WI38 (cell line): Measurements from ENCODE around the gene IL3RA.

Experiments
- H3K4me3 ChIP-seq: 2 replicates; pipeline ENCODE4 v1.5.1; 2011; ENCODE audit warnings: low read depth, mild to moderate bottlenecking, control low read depth, low read length
- TF ChIP-seq, protein P1 (sequence below): IDR thresholded peaks from 2 replicates; pipeline ENCODE4 v1.5.1; 2012; ENCODE audit warnings: low read depth, mild to moderate bottlenecking, control low read depth, low read length

Gene IL3RA

DNA sequence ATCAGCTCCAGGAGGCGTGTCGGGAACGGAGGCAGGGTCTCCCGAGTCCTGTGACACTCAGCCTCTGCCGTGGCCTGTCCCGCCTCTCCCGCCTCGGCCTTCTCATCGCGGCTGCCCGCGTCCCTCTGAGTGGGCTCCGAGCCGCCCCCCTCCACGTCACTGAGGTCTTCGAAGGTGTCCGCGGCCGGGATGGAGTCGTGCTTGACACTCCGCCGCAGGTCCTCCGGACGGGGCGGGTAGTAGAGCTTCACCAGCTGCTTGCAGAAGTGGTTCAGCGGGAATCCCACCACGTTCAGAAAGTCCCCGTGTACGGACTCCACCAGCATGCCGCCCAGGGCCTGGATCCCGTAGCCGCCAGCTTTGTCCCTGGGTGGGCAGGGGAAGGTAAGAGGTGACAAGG, 91.2 kb downstream of the IL3RA start:
- TF ChIP-seq, protein P1, sequence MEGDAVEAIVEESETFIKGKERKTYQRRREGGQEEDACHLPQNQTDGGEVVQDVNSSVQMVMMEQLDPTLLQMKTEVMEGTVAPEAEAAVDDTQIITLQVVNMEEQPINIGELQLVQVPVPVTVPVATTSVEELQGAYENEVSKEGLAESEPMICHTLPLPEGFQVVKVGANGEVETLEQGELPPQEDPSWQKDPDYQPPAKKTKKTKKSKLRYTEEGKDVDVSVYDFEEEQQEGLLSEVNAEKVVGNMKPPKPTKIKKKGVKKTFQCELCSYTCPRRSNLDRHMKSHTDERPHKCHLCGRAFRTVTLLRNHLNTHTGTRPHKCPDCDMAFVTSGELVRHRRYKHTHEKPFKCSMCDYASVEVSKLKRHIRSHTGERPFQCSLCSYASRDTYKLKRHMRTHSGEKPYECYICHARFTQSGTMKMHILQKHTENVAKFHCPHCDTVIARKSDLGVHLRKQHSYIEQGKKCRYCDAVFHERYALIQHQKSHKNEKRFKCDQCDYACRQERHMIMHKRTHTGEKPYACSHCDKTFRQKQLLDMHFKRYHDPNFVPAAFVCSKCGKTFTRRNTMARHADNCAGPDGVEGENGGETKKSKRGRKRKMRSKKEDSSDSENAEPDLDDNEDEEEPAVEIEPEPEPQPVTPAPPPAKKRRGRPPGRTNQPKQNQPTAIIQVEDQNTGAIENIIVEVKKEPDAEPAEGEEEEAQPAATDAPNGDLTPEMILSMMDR, result no peak
- no peak overlapping the region for H3K4me3 ChIP-seq

DNA sequence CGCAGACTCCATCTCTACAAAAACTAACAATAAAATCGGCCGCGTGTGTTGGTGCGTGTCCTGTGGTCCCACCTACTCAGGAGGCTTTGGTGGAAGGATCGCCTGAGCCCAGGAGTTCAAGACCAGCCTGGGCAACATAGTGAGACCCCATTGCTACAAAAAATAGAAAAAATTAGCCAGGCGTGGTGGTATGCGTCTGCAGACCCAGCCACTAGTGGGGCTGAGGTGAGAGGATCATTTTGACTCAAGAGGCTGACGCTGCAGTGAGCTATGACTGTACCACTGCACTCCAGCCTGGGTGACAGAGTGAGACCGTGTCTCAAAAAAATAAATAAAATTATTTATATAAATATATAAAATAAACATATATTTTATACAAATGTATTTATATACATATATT, 93.9 kb downstream of the IL3RA start:
- TF ChIP-seq, protein P1, result no peak
- no peak overlapping the region for H3K4me3 ChIP-seq
